Measurements from ENCODE around the gene CENPA.
"Not testable (repeated sequence)": the region's sequence is repeated elsewhere in the genome, so short reads cannot be mapped to it uniquely, and the experiment has no call there.

The CENPA gene

GRCh38 chr2:26805241-26805676, 19.4 kb downstream of the CENPA start:
- no peaks in the 10 kb centered on the region for H3K27me3 Mint-ChIP-seq
- H3K27ac Mint-ChIP-seq, result no peak overlapping the region
- H3K36me3 Mint-ChIP-seq, result no peaks in the 10 kb centered on the region
- H3K9me3 Mint-ChIP-seq, result no peaks in the 10 kb centered on the region
- no peak for ATAC-seq
- no peaks in the 10 kb centered on the region for H3K4me1 Mint-ChIP-seq
- no peak overlapping the region for H3K4me3 Mint-ChIP-seq

- Mint-ChIP-seq H3K27me3 (peaks cover 19% of the 10 kb centered on the region), H3K27ac (no peak overlapping the region), H3K36me3 (no peaks in the 10 kb centered on the region), H3K4me3 (no peak overlapping the region), H3K4me1 (no peaks in the 10 kb centered on the region), H3K9me3 (no peaks in the 10 kb centered on the region)
- no peak for ATAC-seq
Observed at GRCh38 chr2:26807788-26808460, 22.1 kb downstream of the CENPA start.

DNA sequence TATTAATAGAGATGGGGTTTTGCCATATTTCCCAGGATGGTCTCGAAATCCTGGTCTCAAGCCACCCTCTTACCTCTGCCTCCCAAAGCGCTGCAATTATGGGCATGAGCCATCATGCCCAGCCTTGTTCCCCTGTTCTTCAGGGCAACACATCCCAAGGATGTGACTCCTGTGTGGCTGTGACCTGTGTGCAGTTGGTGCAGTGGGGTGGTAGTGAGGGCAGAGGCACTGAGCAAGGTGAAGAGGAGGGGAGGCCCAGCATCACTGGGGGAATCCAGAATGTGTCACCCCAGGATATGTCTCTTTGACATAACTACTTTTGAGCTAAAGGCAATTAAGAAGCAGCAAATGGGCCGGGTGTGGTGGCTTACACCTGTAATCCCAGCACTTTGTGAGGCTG, 23.4 kb downstream of the CENPA start:
- H3K9me3 Mint-ChIP-seq, result no peaks in the 10 kb centered on the region
- H3K36me3 Mint-ChIP-seq, result no peaks in the 10 kb centered on the region
- no peaks in the 10 kb centered on the region for H3K4me1 Mint-ChIP-seq
- ATAC-seq, result no peak
- H3K27ac Mint-ChIP-seq, result no peak overlapping the region
- peaks cover 32% of the 10 kb centered on the region for H3K27me3 Mint-ChIP-seq
- H3K4me3 Mint-ChIP-seq, result no peak overlapping the region

GRCh38 chr2:26809876-26810577, 24.2 kb downstream of the CENPA start:
- peak; percentile 66 for ATAC-seq
- no peaks in the 10 kb centered on the region for H3K4me1 Mint-ChIP-seq
- no peak overlapping the region for H3K4me3 Mint-ChIP-seq
- H3K27me3 Mint-ChIP-seq, result peaks cover 34% of the 10 kb centered on the region
- no peaks in the 10 kb centered on the region for H3K36me3 Mint-ChIP-seq
- H3K27ac Mint-ChIP-seq, result no peak overlapping the region
- no peaks in the 10 kb centered on the region for H3K9me3 Mint-ChIP-seq

DNA sequence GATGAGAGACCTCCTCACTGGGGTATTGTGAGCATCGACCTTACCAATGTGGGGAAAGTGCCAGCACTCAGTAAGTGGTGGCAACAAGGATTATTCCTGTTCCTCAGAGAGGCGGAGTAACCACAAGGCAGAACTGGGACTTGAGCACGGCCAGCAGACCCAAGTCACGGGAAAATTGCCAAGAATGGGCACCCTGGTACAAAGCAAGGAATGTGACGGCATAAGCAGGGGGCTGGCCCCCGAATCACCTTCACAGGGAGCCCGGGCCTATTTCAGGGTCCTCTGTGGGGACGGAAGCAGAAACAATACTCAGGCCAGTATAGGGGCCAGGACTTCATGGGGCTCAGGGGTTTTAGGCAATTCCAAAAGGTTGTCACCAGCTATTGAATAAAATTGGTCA, 25.4 kb downstream of the CENPA start:
- peaks cover 44% of the 10 kb centered on the region for H3K27me3 Mint-ChIP-seq
- no peak overlapping the region for H3K4me3 Mint-ChIP-seq
- no peak overlapping the region for H3K27ac Mint-ChIP-seq
- H3K36me3 Mint-ChIP-seq, result no peaks in the 10 kb centered on the region
- H3K4me1 Mint-ChIP-seq, result no peaks in the 10 kb centered on the region
- no peaks in the 10 kb centered on the region for H3K9me3 Mint-ChIP-seq
- no peak for ATAC-seq

GRCh38 chr2:26811791-26812694, 26.2 kb downstream of the CENPA start:
- Mint-ChIP-seq H3K27me3 (peaks cover 51% of the 10 kb centered on the region), H3K4me3 (no peak overlapping the region), H3K4me1 (no peaks in the 10 kb centered on the region), H3K36me3 (no peaks in the 10 kb centered on the region), H3K9me3 (no peaks in the 10 kb centered on the region), H3K27ac (no peak overlapping the region)
- ATAC-seq, result no peak

DNA sequence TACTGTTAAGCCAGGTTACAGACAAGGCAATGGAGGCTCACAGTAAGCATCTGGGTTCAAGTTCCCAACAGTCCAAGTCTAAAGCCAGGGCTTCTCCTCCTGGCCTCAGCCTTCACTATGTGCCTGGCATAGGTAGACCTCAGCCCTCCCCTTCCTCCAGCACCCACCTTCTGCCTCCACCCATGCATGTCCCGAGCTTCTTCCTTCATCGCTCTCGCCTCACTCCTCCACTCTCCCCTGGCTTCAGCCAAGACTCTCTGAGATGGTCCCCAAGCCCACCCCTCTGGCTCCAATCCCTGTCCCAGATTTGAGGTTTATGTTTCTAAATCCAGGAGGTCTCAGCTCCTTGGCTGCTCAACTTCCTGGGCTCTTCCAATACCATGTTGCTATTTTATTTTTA, 26.9 kb downstream of the CENPA start:
- Mint-ChIP-seq H3K27me3 (peaks cover 58% of the 10 kb centered on the region), H3K4me3 (no peak overlapping the region), H3K27ac (no peak overlapping the region), H3K36me3 (no peaks in the 10 kb centered on the region), H3K4me1 (no peaks in the 10 kb centered on the region), H3K9me3 (no peaks in the 10 kb centered on the region)
- ATAC-seq, result no peak

DNA sequence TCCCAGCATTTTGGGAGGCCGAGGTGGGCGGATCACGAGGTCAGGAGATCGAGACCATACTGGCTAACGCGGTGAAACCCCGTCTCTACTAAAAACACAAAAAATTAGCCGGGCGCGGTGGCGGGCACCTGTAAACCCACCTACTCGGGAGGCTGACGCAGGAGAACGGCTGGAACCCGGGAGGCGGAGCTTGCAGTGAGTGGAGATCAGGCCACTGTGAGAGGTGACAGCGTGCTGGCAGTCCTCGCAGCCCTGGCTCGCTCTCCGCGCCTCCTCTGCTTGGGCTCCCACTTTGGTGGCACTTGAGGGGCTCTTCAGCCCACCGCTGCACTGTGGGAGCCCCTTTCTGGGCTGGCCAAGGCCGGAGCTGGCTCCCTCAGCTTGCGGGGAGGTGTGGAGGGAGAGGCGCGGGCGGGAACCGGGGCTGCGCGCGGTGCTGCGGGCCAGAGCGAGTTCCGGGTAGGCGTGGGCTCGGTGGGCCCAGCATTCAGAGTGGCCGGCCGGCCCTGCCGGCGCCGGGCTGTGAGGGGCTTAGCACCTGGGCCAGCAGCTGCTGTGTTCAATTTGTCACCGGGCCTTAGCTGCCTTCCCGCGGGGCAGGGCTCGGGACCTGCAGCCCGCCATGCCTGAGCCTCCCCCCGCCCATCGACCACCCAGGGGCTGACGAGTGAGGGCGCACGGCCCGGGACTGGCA, 28.4 kb downstream of the CENPA start:
- H3K4me1 Mint-ChIP-seq, ATAC-seq, H3K36me3 Mint-ChIP-seq, H3K27ac Mint-ChIP-seq, H3K9me3 Mint-ChIP-seq, H3K4me3 Mint-ChIP-seq: not testable (repeated sequence)
- peaks cover 71% of the 10 kb centered on the region for H3K27me3 Mint-ChIP-seq

DNA sequence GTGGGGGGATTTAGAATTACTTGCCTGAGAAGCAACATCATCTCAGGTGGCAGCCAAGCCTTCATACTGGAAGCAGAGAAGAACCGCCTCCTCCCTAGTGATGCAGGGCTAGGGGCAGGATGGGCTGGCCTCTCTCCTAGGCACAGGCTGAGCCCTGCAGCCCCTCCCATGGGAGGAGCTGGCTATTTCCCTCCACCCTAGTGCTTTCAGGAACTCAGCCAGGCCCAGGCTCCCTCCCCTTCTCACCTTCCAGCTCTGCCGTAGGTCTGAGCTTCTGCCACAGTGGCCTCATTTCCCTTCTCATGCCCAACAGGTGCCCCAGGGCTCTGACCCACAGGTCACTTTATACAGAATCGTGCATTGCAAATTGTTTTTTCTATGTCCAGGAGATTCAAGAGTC, 31.0 kb downstream of the CENPA start:
- H3K4me1 Mint-ChIP-seq, result no peaks in the 10 kb centered on the region
- H3K36me3 Mint-ChIP-seq, result no peaks in the 10 kb centered on the region
- H3K4me3 Mint-ChIP-seq, result no peak overlapping the region
- H3K27ac Mint-ChIP-seq, result no peak overlapping the region
- peaks cover 70% of the 10 kb centered on the region for H3K27me3 Mint-ChIP-seq
- no peak for ATAC-seq
- no peaks in the 10 kb centered on the region for H3K9me3 Mint-ChIP-seq

DNA sequence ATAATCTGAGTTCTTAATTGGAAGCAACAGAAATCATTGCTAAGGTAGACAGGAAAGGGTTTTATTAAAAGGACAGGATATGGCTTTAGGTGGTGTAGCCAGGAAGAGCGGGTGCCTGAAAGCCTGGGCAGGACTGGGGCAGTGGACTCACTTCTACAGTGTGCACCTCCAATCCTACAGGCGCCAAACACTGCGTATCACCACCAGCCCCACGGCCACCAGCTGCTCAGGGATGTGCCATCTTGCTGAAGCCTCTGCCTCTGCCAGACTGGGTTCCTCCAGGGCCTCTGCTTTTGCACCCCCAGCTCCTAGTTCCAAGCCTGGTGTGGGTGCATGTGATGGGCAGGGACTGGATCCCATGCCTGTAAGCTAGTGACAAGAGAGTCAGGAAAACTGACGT, 32.4 kb downstream of the CENPA start:
- Mint-ChIP-seq H3K36me3 (no peaks in the 10 kb centered on the region), H3K27ac (no peak overlapping the region), H3K9me3 (no peaks in the 10 kb centered on the region), H3K27me3 (peaks cover 60% of the 10 kb centered on the region), H3K4me3 (no peak overlapping the region), H3K4me1 (no peaks in the 10 kb centered on the region)
- ATAC-seq, result no peak

DNA sequence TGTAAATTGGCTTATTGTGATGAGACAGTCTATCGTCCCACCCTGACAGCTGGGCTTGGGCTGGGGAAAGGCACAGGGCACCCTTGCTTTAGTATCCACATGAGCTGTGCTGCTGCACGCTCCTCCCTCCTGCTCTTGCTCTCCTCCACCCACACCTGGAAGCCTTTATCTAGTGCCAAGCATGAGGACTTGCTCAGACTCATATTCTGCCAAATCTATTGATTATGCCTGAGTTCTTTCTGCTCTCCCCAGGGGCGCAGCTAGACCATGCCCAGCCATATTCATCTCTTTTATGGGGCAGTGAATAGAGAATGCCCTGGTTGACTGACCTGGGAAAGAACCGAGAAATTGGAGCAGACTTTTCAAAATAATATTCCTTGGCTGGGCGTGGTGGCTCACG, 33.1 kb downstream of the CENPA start:
- H3K9me3 Mint-ChIP-seq, result no peaks in the 10 kb centered on the region
- H3K4me3 Mint-ChIP-seq, result no peak overlapping the region
- H3K36me3 Mint-ChIP-seq, result no peaks in the 10 kb centered on the region
- H3K27ac Mint-ChIP-seq, result no peak overlapping the region
- no peak for ATAC-seq
- H3K4me1 Mint-ChIP-seq, result no peaks in the 10 kb centered on the region
- H3K27me3 Mint-ChIP-seq, result peaks cover 53% of the 10 kb centered on the region

DNA sequence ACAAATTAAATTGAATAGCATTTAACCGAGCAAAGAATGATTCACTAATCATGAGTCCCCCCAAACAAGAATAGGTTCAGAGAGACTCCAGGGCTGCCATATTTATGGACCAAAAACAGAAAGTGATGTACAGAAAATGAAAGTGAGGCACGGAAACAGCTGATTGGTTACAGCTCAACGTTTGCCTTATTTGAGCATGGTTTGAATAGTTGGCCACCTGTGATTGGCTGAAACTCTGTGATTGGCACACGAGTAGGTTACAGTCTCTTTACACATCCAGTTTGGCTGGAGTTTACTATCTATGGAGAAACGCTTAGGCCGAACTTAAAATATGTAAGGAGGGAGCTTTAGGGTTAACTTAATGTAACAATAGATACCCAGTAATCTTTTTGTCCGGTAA, 35.1 kb downstream of the CENPA start:
- Mint-ChIP-seq H3K27ac (no peak overlapping the region), H3K4me1 (no peaks in the 10 kb centered on the region), H3K9me3 (no peaks in the 10 kb centered on the region), H3K4me3 (no peak overlapping the region), H3K36me3 (no peaks in the 10 kb centered on the region), H3K27me3 (peaks cover 42% of the 10 kb centered on the region)
- ATAC-seq, result no peak

- Mint-ChIP-seq H3K27me3 (peaks cover 33% of the 10 kb centered on the region), H3K4me3 (no peak overlapping the region), H3K27ac (no peak overlapping the region), H3K4me1 (no peaks in the 10 kb centered on the region), H3K36me3 (no peaks in the 10 kb centered on the region), H3K9me3 (no peaks in the 10 kb centered on the region)
- no peak for ATAC-seq
Observed at GRCh38 chr2:26822877-26823276, 37.0 kb downstream of the CENPA start.

GRCh38 chr2:26838121-26838906, 52.5 kb downstream of the CENPA start:
- Mint-ChIP-seq H3K4me1 (no peaks in the 10 kb centered on the region), H3K4me3 (no peak overlapping the region), H3K9me3 (no peaks in the 10 kb centered on the region), H3K27me3 (peaks cover 61% of the 10 kb centered on the region), H3K27ac (no peak overlapping the region), H3K36me3 (no peaks in the 10 kb centered on the region)
- no peak for ATAC-seq

Measured in stimulated activated memory B cell treated with anti-CD40 and anti-IgM and Interleukin-4, amounts not matched to agents 10 μg/mL and 1 μg/mL and 100 μg/mL, for 72 hours (primary cell).